Ishikawa (cell line): ENCODE data around the gene CCSER1.

ENCODE experiments used
- CREB1 ChIP-seq: IDR thresholded peaks from 2 replicates; pipeline ENCODE4 v1.6.1; 2012; ENCODE audit warnings: low read depth
- EP300 ChIP-seq: IDR thresholded peaks from 2 replicates; pipeline ENCODE4 v1.6.1; 2012; ENCODE audit warnings: borderline replicate concordance
- FOXM1 ChIP-seq: IDR thresholded peaks from 2 replicates; pipeline ENCODE4 v1.6.1; 2012; ENCODE audit warnings: low read depth, borderline replicate concordance
- MAX ChIP-seq: IDR thresholded peaks from 2 replicates; pipeline ENCODE4 v1.6.1; 2012
- NFIC ChIP-seq: IDR thresholded peaks from 2 replicates; pipeline ENCODE4 v1.6.1; 2012
- TAF1 ChIP-seq: IDR thresholded peaks from 2 replicates; pipeline ENCODE4 v1.6.1; 2012; ENCODE audit warnings: low read depth, mild to moderate bottlenecking
- TCF12 ChIP-seq: IDR thresholded peaks from 2 replicates; pipeline ENCODE4 v1.6.1; 2012; ENCODE audit warnings: low read depth
- TEAD4 ChIP-seq: IDR thresholded peaks from 2 replicates; pipeline ENCODE4 v1.6.1; 2012
- ZBTB7A ChIP-seq: IDR thresholded peaks from 2 replicates; pipeline ENCODE4 v1.6.1; 2012; ENCODE audit warnings: low read depth

GRCh38 chr4:91325495-91325894 lies 1198.3 kb downstream of the CCSER1 start:
- TF ChIP-seq ZBTB7A: no peak
- TF ChIP-seq NFIC: peak; percentile 31; the same call in 1 of the 2 replicates
- TF ChIP-seq TAF1: no peak
- TF ChIP-seq CREB1: no peak
- no peak for TF ChIP-seq MAX
- TF ChIP-seq TCF12: no peak
- no peak for TF ChIP-seq FOXM1
- no peak for TF ChIP-seq EP300
- no peak for TF ChIP-seq TEAD4
